CD4-positive, alpha-beta T cell (primary cell): Measurements from ENCODE around the gene TIPARP. TPM values are rescaled to one million over a fixed set of nuclear protein-coding genes. Genes with fewer than 3 reads are reported as not detected.

Experiments used
- ATAC-seq: fragments of 200-7000 bp; cut with Tn5 transposase; one replicate; pipeline ENCODE4 v1.10.0; 2022; ENCODE audit warnings: mild to moderate bottlenecking; ENCODE audit not compliant: poor library complexity
- CTCF ChIA-PET: fragments of 350-600 bp; sonication (Branson Sonifier 250); formaldehyde crosslinking; loops from one replicate; lab custom pipeline; 2021; ENCODE audit warnings: antibody characterized with exemption, inconsistent platforms; lab: Charles Lee
- POLR2A ChIA-PET: fragments of 350-600 bp; sonication (Branson Sonifier 250); formaldehyde crosslinking; loops from one replicate; lab custom pipeline; 2021; ENCODE audit warnings: antibody characterized with exemption, inconsistent platforms; lab: Charles Lee
- DNase-seq, 14 experiments: peaks; one replicate each; pipeline ENCODE4 v3.0.0-alpha.2; 2013 to 2020; ENCODE audit warnings: mixed read lengths in 2 of 14
- H3K27ac ChIP-seq, 2 donors: one replicate each; pipeline versions ENCODE4 v1.5.1 to v1.7.0; 2013; ENCODE audit warnings: low read length in 2 of 2, low read depth in 1 of 2, mild to moderate bottlenecking in 1 of 2
- H3K27me3 ChIP-seq, 2 experiments: 1 replicate in 1 of 2; 2 replicates in 1 of 2; pipeline versions ENCODE4 v1.6.1 to v1.7.0; 2013; ENCODE audit warnings: low read length in 2 of 2, control low read depth in 1 of 2, mild to moderate bottlenecking in 1 of 2, moderate library complexity in 1 of 2; ENCODE audit not compliant: insufficient read depth in 2 of 2, control insufficient read depth in 1 of 2
- H3K36me3 ChIP-seq: one replicate; pipeline ENCODE4 v1.6.1; 2013; ENCODE audit warnings: low read length, control low read depth; ENCODE audit not compliant: insufficient read depth
- H3K4me1 ChIP-seq: one replicate; pipeline ENCODE4 v1.6.1; 2013; ENCODE audit warnings: low read length, control low read depth; ENCODE audit not compliant: insufficient read depth
- H3K4me3 ChIP-seq: one replicate; pipeline ENCODE4 v1.5.1; 2013; ENCODE audit warnings: mild to moderate bottlenecking, low read length, moderate library complexity
- H3K9me3 ChIP-seq, 2 experiments: 1 replicate in 1 of 2; 2 replicates in 1 of 2; pipeline versions ENCODE4 v1.6.1 to v1.7.0; 2013; ENCODE audit warnings: low read length in 2 of 2, mild to moderate bottlenecking in 2 of 2, control low read depth in 1 of 2, moderate library complexity in 1 of 2; ENCODE audit not compliant: control insufficient read depth in 1 of 2, insufficient read depth in 1 of 2
- H3K27ac Mint-ChIP-seq: one replicate; pipeline ENCODE4 v1.8.0; 2020; ENCODE audit warnings: mixed read lengths
- H3K27me3 Mint-ChIP-seq: one replicate; pipeline ENCODE4 v1.8.0; 2021; ENCODE audit warnings: mixed read lengths
- H3K36me3 Mint-ChIP-seq: one replicate; pipeline ENCODE4 v1.8.0; 2021; ENCODE audit warnings: low read depth, mixed read lengths
- H3K4me1 Mint-ChIP-seq: one replicate; pipeline ENCODE4 v1.8.0; 2021; ENCODE audit warnings: low read depth, mixed read lengths
- H3K4me3 Mint-ChIP-seq: one replicate; pipeline ENCODE4 v1.8.0; 2020; ENCODE audit warnings: mild to moderate bottlenecking, mixed read lengths
- H3K9me3 Mint-ChIP-seq: one replicate; pipeline ENCODE4 v1.8.0; 2020; ENCODE audit warnings: mixed read lengths
- CTCF ChIP-seq: fragments of 200-600 bp; IDR thresholded peaks from one replicate; pipeline ENCODE4 v1.8.0; 2022; ENCODE audit warnings: antibody characterized with exemption, mild to moderate bottlenecking
- intact Hi-C, 2 experiments: fragments of 100-400 bp; cut with DNase I in 1 of 2; cut with micrococcal nuclease in 1 of 2; formaldehyde crosslinking; loops; one replicate each; pipeline versions ENCODE4 v1.15.1 to v1.9.0; 2023 to 2025; cut with DNase I, micrococcal nuclease
- total RNA-seq, 174 experiments: library from RNA in 2 of 174; stranded (reverse) in 2 of 174; gene quantifications; one replicate each; pipeline ENCODE4 v1.2.3 and lab custom pipeline; 2021 to 2026

TIPARP gene
- total RNA-seq, 2 experiments from 2014 or later = 158 to 166 TPM

GRCh38 chr3:156726456-156726855, 52.1 kb downstream of the TIPARP start:
- Histone ChIP-seq H3K27ac (no peak overlapping the region), H3K9me3 (no peaks in the 10 kb centered on the region), H3K27me3 (no peaks in the 10 kb centered on the region), H3K4me3 (no peak overlapping the region), H3K4me1 (no peaks in the 10 kb centered on the region), H3K36me3 (no peaks in the 10 kb centered on the region)
- intact Hi-C loops = no loop called here
- CTCF ChIA-PET = no interaction called here
- POLR2A ChIA-PET = no interaction called here
- no peaks in the 10 kb centered on the region for H3K9me3 Mint-ChIP-seq
- no peaks in the 10 kb centered on the region for H3K4me1 Mint-ChIP-seq
- H3K36me3 Mint-ChIP-seq = no peaks in the 10 kb centered on the region
- no peak for DNase-seq
- H3K4me3 Mint-ChIP-seq = no peak overlapping the region
- H3K27ac Mint-ChIP-seq = no peak overlapping the region
- no peak for ATAC-seq
- no peak for TF ChIP-seq CTCF
- no peaks in the 10 kb centered on the region for H3K27me3 Mint-ChIP-seq

GRCh38 chr3:156727519-156728205, 53.3 kb downstream of the TIPARP start:
- ChIA-PET CTCF (no interaction called here), POLR2A (no interaction called here)
- ATAC-seq = no peak
- Mint-ChIP-seq H3K27ac (no peak overlapping the region), H3K27me3 (no peaks in the 10 kb centered on the region), H3K36me3 (no peaks in the 10 kb centered on the region), H3K4me3 (no peak overlapping the region), H3K9me3 (no peaks in the 10 kb centered on the region), H3K4me1 (no peaks in the 10 kb centered on the region)
- no peaks in the 10 kb centered on the region for H3K9me3 ChIP-seq
- no peaks in the 10 kb centered on the region for H3K27me3 ChIP-seq
- H3K36me3 ChIP-seq = no peaks in the 10 kb centered on the region
- no peak overlapping the region for H3K27ac ChIP-seq
- no peaks in the 10 kb centered on the region for H3K4me1 ChIP-seq
- no peak for DNase-seq
- intact Hi-C loops = no loop called here
- TF ChIP-seq CTCF = no peak
- no peak overlapping the region for H3K4me3 ChIP-seq

GRCh38 chr3:156728267-156728985, 54.0 kb downstream of the TIPARP start:
- POLR2A ChIA-PET = no interaction called here
- CTCF ChIA-PET = no interaction called here
- intact Hi-C loops = no loop called here
- H3K4me3 Mint-ChIP-seq = no peak overlapping the region
- H3K27ac Mint-ChIP-seq = no peak overlapping the region
- H3K36me3 Mint-ChIP-seq = no peaks in the 10 kb centered on the region
- no peak for TF ChIP-seq CTCF
- H3K9me3 Mint-ChIP-seq = no peaks in the 10 kb centered on the region
- no peak for ATAC-seq
- Histone ChIP-seq H3K9me3 (no peaks in the 10 kb centered on the region), H3K36me3 (no peaks in the 10 kb centered on the region), H3K27me3 (no peaks in the 10 kb centered on the region), H3K4me1 (no peaks in the 10 kb centered on the region), H3K27ac (no peak overlapping the region), H3K4me3 (no peak overlapping the region)
- no peaks in the 10 kb centered on the region for H3K4me1 Mint-ChIP-seq
- no peaks in the 10 kb centered on the region for H3K27me3 Mint-ChIP-seq
- no peak for DNase-seq
